ENCODE measurements around the gene PALS1.
"Not testable (repeated sequence)": the region's sequence is repeated elsewhere in the genome, so short reads cannot be mapped to it uniquely, and the experiment has no call there.

PALS1 gene

DNA sequence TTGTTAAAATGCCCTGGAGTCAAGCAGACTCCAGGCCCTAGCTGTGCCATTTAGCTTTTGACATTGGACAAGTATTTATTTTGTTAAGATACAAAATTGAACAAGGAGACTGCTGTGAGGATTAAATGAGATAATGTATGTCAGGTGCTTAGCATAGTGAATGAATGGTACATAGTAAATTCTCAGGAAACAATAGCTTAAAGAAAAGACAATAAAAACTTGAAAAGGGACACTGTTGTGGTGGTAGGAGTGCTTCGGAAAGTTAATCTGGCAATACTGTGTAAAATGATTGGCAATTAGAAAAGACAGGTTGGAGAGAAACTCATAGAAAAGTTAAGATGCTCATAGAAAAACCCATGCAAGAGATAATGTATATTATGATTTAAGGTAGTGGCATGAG is 19.7 kb downstream of the PALS1 start:
- DNase-seq, result no peak

DNA sequence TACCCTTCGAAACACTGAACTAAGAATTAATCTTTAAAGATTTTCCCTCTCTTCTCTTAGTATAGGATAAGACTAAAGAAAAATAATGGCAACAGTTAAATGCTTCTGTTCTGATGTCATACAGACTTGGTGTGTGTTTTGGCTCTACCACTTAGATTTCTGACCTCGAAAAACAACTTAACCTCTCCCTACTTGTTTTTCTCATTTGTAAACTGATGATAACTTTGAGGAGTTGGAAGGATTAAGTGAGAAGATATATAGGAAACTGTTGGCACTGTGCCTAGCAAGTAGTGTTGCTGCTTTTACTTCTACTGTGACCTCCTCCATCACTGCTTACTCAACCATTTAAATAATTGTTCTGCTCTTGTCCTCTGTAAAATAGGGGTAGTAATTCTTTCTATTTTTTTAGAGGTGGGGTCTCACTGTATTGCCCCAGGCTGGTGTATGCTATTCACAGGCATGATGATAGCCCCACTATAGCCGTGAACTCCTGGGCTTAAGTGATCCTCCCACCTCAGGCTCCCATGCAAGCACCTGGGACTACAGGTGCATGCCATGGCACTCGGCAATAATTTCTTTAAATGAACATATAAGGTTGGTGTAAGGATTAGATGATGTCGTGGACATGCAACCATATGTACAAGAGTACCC is 22.4 kb downstream of the PALS1 start:
- no peak for DNase-seq

DNA sequence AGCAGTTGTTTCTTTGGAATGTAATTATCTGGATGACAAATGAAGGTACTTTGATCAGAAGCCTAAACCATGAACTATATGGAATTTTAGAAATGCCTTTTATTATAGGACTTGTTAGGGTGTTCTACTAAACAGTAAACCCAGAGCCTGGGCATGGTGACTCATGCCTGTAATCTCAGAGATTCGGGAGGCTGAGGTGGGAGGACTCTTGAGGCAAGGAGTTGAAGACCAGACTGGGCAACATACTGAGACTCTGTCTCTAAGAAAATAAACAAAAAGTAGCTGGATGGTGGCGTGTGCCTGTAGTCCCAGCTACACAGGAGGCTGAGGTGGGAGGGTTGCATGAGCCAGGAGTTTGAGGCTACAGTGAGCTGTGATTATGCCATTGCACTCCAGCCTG is 23.9 kb downstream of the PALS1 start:
- no peak for DNase-seq

DNA sequence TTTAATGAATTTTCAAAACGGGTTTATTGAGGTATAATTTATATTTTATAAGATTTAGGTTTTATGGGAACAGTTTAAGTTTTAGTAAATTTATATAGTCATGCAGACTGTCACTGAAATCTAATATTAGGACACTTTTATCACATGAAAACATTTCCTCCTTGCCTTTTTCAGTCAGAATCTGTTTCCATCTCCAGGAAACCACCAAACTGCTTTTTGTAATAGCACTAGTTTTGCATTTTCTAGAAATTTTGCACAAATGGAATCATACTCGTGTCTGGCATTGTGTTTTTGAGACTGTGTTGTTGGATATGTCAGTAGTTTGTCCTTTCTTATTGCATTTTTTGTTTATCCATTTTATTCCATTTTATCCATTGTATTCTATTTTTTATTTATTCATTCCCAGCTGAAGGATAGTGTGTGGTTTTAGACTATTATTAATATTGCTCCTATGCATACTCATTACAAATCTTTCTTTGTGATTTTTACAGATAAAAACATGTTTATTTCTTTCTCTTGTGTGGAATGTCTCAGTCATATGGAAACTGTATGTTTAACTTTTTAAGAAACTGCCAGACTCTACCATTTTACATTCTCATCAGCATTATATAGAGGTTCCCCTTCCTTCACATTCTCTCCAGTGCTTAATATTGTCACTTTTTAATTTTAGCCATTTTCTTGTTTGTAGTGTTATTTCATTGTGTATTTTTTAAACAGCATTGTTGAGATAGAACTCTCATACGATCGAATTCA is 26.5 kb downstream of the PALS1 start:
- no peak for DNase-seq

DNA sequence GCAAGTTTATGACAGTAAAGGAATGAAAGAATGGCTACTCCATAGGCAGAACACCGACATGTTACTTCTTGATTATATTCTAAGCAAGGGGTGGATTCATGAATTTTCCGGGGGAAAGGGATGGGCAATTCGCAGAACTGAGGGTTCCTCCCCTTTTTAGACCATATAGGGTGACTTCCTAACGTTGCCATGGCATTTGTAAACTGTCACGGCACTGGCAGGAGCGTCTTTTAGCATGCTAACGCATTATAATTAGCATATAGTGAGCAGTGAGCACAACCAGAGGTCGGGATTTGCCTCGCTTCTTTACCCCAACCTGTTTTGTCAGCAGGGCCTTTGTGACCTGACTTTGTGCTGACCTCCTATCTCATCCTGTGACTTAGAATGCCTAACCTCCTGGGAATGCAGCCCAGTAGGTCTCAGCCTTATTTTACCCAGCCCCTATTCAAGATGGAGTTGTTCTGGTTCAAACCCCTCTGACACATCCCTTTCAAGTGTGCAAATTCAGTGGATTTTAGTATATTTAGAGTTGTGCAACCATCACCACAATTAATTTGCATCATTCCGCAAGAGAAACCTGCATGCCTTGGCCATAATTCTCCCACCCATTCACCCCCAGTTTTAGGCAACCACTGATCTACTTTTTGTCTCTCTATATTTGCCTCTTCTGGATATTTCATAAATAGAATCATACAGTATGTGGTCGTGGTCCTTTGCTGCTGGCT is 27.4 kb downstream of the PALS1 start:
- no peak for DNase-seq

DNA sequence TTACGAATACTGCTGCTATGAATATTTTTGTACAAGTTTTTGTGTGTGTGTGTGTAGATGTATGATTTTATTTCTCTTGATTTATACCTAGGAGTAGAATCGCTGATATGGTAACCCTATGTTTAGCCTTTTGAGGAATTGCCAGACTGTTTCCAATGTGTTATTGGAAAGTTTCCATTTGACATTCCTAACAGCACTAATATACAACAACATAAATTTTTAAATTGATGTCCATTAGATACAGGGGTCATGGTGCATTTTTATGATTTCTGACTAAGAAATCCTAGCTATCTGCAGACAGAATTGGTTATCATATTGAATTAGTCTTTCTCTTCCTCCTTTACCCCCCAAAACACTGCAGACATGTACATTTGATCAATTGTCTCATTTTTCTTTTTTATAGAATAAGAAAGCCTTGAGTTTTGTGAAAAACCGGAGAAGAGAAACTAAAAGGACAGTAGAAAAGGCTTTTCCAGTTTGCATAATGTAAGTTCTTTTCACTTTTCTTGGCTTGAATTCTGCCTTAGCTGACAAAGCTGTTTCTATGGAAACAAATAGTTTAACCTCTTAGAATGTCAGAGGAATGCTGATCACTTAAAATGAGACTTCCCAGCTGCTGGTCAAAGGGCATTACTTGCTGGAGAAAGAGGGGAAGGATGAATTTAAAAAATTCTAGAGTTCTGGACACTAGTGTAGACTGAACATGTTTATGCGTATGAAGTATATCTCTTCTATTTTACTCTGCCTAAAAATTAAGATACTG is 28.2 kb downstream of the PALS1 start:
- no peak for DNase-seq

DNA sequence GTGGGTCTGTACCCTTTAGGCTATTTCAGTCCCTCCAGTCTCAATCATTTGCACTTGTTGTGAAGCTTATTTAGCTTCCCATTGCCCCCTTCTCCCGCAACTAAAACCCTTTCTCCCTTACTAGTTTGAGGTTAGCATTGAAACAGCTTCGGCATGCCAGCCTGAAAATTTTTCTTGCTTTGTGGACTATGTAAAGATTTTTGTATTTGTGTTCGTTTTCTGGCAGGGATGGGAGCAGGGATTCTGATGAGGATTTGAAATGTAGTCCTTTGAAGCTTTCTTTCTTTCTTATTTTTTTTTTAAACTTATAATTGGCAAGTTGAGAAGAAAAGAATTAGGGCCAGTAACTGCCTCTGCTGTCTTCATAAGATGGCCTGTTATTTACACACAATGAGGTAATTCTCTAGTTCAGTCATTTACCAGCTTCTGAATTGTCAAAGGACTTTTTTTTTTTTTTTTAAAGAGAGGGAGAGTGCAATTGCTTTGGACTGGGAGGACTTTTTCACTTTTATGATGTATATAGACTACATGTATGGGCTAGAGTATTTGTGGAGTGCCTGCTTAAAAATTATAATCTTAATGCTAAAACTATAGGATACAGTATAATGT is 29.0 kb downstream of the PALS1 start:
- no peak for DNase-seq

DNA sequence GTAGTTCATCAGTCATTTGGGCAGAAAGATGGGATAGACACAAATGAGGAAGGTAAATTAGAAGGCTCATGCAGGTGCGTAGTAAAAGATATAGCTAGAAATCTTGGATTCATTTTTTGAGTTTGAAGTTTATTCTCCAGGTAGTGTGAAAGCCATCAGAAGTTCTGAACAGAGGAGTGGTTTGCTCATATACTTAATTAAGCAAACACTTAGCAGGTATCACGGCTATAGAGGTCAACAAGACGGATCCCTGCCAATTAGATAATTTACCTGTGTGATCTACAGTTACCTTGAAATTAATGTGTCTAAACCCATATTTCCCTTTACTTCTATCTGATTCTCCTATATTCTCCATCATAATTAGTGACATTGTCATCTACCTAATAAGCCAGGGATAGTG is 29.7 kb downstream of the PALS1 start:
- no peak for DNase-seq

DNA sequence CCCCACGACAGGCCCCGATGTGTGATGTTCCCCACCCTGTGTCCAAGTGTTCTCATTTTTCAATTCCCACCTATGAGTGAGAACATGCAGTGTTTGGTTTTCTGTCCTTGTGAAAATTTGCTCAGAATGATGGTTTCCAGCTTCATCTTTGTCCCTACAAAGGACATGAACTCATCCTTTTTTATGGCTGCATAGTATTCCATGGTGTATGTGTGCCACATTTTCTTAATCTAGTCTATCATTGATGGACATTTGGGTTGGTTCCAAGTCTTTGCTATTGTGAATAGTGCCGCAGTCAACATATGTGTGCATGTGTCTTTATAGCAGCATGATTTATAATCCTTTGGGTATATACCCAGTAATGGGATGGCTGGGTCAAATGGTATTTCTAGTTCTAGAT is 32.0 kb downstream of the PALS1 start:
- not testable (repeated sequence) for DNase-seq

DNA sequence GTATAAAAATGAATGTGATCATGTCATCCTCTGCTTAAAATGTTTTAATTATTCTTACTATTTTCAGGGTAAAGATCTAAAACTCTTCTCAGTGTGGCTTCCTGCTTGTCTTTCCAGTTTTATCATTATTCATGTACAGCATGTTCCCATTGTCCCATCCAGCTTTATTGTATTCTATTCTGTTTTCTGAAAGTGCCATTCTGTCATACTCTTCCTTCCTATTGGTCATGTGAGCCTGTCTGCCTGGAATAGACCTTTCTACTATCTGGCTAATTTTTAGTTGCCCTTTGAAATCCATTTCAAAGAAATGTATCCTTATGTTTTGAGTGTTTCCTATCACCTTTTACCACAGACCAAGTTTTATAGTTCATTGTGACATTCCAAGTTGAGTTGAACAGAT is 34.9 kb downstream of the PALS1 start:
- DNase-seq, result no peak

DNA sequence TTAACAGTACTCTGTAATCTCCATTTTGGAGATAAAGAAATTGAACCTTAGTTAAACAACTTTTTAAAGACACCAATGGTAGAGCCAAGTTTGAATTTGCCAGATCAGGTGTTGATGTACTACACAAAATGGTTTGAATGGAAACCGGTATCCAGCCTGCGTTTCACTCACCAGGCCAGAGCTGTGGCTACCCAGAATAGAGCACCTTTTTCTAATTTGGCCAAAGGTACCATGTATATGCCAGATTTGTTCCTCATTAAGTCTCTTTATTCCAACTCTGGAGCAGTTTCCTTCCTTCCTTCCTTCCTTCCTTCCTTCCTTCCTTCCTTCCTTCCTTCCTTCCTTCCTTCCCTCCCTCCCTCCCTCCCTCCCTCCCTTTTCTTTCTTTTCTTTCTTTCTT is 39.3 kb downstream of the PALS1 start:
- no peak for DNase-seq

DNA sequence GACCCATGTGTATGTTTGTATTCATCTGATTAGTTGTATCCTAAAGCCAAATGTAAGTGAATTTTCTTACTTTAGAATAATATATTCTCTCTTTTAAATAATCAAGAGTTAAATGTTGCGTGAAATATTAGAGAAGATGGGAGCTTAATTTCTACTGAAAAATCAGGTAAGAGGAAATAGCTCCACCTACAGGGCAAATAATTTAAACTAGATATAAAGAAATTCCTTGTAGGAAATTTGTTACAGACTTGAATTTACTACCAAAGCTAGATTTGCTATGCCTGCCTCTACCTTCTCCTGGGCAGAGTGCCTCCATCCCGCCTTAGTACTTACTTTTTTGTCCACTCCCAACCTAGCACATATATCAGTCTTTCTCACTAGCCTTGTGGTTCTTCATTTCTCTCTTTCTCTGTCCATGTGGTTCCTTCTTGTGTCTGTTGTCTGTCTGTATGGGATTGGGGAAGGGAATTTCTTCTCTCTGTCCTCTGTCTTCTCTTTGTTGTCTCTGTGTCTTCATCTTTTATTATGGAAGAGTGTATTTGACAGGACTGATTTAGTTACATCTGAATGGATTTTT is 44.7 kb downstream of the PALS1 start:
- DNase-seq, result no peak
